ENCODE data around the gene CAPZB.

Gene CAPZB

DNA sequence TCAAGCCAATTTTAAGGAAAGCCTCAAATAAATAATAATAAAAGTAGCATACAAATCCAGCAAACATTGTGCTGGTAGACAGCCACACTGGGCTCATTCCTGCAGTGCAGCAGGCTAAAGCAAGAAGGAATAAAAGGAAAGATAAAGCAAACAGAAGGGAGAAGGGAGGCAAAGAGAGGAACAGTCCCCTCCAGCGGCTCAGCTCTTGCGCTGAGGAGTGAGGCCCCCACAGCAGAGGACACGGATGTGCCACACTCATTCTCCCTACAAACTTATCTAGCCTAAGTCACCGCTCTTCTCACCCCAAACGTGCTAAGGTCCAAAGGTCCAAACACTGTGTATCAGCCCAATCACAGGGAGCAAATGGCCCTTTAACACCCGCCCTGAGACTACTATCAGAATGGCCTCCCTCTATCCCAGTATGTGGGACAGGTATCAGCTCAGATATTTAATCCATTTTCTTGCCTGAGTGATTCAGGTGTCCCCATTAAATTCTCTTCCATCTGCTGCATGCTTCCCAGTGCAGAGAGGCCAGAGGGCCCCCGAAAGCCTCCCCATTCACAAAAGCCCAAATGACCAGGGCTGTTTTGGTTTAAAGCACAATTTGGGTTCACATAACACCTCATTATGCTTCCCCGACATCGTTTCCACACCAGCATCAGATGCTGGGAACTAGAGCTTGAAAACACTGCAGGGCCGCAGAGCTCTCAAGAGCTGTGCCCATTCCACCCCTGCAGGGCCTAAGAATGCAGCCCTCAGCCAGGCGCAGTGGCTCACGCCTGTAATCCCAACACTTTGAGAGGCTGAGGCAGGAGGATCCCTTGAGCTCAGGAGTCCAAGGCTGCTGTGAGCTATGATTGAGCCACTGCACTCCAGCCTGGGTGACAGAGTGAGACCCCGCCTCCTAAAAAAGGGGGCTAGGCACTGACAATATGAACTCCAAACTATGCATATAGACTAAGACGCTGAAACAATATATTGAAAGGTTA, 17.8 kb downstream of the CAPZB start:
- no peak for DNase-seq

DNA sequence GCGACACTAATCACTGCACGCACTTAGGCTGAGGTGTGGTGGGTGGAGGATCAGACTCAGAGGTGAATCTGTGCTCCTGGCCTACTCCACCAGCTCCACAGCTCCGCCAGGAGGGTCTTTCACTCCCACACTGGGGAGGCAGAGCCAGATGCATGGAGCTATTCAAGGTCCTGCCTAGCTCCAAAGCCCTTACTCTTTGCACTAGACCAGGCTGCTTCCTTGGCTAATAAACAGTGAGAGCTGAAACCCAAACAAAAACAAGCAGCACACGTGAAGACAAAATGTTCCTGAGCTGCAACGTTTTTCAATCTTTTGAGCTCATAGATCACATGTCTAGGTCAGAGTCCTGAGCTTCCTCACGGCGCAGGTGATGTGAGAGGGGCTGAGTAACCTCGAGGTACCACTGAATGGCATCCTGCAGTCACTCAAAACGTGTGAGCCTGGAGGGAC, 19.2 kb downstream of the CAPZB start:
- DNase-seq, result no peak

DNA sequence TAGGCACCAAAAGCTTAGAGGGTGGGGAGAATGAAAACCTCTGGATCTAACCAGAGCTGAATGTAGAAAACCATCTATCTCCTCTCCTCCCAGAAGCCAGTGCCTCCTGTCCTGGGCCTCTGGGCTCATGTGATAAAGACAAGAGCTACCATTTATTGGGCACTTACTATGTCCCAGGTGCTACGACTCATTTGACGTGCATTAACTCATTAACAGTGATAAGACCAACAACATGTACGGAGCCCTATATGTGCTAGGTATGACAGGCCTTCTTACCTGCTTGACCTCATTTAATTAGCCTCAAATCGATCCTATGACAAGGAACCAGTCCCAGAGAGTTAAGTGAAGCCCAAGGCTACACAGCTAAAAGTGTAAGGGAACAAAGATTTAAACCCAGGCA, 19.7 kb downstream of the CAPZB start:
- DNase-seq, result no peak

DNA sequence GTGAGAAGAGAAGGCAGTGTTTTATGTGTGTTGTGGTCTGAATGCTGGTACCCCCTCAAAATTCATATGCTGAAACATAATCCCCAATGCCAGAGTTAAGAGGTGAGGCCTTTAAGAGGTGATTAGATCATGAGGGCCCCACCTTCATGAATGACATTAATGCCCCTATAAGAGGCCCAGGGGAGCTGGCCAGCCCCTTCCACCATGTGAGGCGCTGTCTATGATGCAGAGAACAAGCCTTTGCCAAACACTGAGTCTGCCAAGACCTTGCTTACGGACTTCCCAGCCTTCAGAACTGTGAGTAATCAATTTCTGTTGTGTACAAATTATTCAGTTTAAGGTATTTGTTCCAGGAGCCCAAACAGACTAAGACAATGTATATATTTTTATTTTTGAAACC, 20.2 kb downstream of the CAPZB start:
- DNase-seq, result no peak

DNA sequence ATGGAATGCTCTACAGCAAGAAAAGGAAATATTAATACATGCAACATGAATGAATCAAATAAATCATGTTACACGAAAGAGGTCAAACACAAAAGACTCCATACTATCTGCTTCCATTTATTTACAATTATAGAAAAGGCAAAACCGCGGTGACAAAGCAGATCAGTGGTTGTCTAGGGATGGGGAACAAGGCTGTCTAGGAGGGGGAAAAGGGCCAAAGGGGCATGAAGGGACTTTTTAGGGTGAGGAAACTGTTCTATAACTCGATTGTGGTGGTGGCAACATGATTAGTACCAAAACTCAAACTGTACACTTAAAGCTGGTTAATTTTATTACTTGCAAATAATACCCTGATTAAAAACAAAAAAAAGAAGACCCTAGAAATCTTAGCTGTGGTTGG, 20.6 kb downstream of the CAPZB start:
- no peak for DNase-seq

DNA sequence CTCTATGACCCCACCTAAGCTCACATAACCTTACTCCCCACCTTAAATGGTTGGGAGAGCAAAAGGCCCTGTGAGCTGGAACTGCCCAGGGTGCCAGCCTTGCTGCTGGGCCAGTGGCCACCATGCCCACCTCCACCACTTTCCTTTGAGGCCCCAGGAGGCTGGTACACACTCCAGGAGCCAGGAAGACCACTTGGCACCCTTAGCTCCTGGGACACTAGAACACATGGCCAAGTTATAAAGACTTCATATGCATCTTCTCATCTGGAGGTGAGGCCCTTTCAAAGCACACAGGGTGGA, 21.9 kb downstream of the CAPZB start:
- DNase-seq, result no peak

DNA sequence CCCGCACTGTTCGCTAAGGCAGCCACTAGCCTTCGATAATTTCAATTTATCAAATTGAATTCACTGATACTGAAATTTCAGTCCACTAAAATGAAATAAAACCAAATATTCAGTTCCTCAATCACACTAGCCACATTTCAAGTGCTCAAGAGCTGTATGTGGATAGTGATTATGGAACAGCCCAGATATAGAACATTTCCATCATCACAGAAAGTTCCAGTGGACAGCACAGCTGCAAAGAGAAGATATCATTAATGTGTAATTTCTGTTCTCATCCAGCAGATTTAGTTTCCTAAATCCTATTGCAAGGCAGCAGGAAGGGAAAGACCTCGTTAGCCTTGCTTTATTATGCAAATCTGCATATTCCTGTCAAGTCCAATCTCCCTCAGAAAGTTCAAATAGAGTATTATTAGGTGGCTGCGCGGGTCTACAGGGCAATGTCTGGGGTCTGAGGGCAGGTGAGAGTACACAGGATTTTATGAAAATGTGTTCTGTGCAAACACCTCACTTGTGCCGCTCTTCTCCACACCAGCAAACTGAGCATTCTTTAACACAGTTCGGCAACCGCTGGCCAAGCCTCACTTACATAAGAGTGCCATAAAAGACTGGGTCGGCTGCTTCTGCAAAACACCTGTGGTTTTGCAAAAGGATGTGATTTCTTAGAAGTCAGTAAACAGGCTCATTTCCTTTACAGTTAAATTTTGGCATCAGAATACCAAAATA, 22.4 kb downstream of the CAPZB start:
- DNase-seq, result peak; percentile 52 to 58

DNA sequence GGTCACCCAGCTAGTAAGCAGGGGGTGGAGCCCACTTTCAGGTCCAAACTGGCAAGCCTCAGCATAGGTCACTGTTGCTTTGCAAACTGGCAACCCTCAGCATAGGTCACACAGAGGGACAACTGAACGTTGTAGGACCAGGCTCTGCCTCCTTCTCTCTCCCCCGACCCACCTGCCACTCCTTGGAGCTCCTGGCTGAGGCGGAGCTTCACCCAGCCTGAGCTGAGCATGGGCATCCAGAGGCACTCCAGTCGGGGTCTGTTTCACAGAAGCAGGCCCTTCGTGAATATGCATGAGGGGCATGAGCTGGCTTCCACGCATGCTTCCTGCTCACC, 24.2 kb downstream of the CAPZB start:
- DNase-seq, result no peak

DNA sequence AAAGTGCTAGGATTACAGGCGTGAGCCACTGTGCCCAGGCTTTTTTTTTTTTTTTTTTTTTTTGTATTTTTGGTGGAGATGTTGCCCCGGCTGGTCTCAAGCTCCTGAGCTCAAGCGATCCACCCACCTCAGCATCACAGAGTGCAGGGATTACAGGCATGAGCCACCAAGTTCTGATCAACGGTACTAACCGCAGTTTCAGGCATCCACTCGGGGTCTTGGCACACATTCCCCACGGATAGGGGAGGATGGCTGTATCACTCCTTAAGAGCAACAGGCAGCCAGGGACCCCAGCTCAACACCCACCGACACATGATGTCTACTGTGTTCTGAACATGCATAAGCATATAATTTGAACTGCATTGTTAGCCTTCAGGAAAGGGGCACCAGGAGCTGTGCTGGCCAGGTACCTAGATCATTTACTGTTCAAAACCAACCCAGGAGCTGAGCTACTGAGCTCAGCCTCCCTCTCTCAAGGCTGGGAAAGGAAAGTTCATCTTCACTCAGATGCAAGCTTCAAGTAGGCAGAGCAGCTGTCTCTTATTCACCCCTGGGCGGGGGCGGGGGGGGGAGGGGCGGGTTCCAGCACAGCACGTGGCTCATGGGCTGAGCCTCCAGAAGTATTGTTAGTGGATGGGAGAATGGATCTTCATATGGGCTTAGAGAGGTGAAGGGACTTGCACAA, 24.7 kb downstream of the CAPZB start:
- peak in 1 of 2 donors; percentile 42 for DNase-seq

DNA sequence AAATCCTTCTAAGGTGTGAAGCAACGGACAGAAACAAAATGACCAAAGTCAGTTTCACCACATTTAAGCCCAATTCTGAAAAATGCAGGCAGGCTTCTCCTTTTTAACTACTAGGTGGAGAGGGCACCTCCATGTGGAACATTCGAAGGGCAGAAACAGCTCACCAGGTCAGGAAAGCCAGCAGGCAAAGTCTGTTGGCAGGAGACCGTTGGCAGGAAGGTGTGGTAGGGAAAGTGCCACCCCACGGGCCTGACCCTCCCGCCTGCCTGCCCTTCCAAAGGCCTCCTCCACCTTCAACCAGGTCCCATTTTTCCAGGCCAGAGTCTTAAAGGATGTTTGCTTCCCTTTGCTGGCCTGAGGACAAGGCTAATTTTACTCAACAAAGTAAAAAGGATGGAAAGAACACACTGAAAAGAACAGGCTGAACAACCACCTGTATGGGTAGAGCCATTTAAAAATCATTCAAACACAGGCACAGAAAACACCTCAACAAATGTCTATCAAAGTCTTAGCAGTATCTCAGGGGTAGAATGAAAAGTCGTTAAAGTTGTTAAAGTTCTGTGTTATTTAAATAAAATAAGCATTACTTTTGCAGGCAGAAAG, 26.4 kb downstream of the CAPZB start:
- no peak for DNase-seq

DNA sequence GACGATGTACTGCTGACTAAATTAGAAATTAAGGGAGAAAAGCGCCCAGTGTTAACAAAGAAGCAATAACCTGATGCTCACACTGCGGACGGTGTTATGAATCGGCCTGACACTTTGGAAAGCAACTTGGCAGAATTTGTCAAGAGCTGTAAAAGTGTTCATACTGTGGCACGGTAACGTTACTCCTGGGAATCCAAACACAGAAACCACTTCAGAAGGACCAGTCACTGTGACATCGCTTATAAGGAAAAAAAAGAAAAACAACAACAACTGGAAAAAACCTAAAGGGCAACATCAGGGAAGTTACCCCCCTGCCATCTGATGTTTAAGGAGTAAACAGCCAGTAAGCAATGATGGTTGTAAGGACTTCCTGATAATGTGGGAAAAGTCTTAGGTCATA, 27.7 kb downstream of the CAPZB start:
- DNase-seq, result no peak

DNA sequence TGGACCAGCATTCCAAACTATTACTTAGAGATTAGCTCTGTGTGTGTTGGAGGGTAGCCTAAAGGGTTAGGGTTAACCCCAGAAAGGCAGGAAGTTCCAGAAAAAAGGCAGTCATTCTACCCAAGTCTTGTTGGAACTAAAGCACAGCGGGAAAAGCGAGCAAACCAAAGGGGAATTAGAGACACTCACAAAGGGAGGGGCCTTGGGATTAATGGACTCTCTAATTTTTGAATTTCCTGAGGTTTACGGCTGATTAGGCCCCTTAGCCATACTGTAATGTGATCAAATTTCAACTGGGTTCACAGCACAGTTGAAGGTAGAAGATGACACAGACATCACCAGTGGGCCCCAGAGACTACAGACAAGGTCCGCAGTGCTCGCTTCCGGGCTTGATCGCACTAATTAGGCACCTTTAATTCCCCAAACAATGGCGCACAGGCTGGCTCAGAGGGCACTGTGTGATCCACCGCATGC, 28.3 kb downstream of the CAPZB start:
- DNase-seq, result no peak

DNA sequence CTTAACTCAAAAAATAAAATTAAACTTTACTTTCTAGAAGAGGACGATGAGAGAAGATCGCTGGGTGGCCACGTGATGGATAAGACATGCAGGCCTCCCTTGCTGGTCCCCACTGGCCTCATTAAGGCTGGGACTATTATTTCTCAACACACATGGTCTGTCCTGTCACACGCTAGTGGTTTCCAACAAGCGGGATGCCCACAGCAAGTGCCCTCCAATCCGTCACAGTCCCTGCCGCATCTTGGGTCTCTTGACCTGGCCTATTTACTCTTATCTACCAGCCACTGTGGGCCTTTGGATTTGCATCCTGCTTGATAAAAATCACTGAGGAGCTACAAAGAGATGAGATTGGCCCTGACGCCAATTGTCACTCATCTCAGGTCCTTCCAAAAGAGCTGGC, 30.0 kb downstream of the CAPZB start:
- no peak for DNase-seq

DNA sequence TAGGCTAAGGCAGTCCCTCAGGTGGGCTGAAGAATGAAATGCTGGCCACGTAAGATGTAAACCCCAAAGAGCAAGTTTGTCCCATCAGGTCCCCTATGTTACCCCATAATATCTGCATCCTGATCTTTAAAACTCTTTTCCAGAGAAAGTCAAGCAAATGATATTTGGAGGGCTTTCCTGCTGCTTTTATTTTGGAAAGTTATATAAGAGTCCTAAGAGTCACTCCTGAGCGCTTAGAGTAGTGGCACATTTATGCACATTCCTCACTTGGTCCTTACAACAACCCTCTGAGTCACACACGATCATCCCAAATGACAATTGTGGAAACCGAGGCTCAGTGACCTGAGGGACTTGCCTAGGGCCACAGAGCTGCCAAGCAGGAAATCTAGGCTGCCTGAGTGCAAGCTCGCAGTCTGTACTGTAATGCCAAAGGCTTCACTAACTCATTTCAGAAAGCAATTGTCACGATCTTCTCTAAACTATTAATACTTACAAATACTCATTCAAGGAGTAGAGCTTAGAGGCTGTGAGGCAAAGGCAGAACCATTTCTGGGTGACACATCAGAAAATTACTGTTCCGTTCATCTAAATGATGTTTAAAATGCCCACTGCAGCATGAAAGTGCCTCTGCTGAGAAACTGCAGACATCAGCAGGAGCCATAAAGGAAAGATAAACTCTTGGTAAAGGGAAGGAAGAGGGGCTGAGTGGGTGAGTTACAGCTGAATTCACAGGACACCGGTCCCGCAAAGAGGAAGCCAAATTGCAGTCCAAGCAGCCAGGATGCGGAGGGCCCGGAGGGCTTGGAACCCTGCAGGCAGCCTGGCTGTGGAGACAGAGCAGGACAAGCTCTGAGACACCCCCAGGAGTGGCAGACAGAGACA, 30.8 kb downstream of the CAPZB start:
- DNase-seq, result no peak

DNA sequence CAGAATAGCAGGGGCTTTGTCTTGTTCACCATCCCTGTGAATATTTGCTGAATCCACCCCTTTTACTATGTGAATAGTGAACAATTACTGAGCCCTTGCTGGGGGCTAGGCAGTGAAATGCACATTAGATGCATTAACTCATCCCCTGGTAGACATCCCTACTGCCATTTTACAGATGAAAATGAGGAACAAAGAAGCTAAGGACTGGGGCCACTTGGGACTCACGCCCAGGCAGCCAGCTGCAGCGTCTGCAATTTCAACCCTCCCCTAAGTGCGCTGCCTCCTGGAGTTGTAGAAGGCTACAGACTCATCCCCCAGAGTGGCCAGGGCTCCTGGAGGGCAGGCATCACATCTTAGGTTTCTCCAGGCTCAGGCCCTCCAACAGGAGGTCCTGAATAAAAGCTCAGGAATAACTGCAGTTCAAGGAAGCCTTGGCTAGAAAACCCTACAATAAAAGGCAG, 31.6 kb downstream of the CAPZB start:
- DNase-seq, result no peak

DNA sequence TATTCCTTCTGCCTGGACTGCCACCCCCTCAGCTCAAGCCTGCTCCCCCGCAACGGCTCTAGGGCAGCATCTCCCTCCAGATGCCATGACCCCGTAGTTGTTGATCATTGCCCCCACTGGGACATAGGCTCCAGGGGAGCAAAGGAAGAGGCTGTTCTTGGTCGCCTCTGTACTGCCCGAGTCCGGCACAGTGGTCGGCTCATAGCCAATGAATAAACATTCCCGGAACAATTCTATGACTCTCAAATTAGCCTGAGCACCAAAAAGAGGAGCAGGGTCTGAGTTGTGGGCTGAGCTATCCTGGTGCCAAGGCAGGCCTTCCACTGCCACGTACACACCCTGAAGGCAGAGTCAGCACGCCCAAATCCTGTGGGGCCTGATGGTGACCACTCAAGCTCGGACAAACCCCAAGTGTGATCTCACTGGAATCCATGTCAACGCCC, 33.1 kb downstream of the CAPZB start:
- no peak for DNase-seq

DNA sequence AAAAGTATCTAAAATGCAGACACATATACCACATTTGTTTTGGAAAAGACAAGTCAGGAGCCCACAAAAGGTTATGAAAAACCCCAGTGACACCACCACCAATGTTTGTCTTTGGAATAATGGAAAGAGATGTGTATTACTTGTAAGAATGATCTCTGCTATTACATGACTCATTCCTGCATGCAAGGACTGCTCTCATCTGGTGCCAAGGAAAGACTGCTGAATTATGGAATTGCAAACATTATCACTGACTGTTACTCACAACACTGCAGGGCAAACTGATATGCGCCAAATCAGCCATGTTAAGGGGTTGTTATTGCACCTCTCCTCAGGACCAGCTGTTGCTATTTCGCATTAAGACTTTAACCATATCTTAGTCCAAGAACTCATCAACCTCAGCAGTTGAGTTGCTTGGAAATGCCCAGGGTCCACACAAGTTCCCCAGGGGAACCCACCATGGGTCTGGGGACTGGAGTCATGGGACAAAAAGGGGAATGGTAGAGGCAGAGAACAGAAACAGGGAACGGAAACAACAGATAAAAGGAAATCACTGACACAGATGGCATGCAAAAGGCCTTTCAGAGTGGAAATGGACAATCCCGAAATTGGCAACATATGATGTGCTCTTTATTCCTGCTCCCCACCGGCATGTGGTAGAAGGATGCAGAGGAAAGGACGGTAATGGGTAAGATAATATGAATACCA, 34.4 kb downstream of the CAPZB start:
- no peak for DNase-seq

DNA sequence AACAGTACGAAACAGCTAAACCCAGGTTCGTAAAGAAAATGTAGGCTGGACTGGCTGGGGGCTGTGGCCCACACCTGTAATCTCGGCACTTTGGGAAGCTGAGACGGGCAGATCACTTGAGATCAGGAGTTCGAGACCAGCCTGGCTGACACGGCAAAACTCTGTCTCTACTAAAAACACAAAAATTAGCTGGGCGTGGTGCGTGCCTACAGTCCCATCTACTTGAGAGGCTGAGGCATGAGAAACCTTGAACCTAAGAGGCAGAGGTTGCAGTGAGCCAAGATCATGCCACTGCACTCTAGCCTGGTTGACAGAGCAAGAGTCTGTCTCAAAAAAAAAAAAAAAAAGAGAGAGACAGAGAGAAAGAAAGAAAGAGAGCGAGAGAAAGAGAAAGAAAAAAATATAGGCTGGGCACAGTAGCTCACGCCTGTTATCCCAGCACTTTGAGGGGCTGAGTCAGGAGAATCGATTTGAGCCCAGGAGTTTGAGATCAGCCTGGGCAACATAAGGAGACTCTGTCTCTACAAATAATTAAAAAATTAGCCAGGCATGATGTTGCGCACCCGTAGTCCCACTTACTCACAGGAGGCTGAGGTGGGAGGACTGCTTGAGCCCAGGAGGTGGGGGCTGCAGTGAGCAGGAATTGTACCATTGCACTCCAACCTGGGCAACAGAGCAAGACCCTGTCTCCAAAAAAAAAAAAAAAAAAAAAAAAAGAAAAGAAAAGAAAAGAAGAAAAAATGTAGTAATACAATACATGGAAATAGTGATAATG, 35.7 kb downstream of the CAPZB start:
- no peak for DNase-seq

DNA sequence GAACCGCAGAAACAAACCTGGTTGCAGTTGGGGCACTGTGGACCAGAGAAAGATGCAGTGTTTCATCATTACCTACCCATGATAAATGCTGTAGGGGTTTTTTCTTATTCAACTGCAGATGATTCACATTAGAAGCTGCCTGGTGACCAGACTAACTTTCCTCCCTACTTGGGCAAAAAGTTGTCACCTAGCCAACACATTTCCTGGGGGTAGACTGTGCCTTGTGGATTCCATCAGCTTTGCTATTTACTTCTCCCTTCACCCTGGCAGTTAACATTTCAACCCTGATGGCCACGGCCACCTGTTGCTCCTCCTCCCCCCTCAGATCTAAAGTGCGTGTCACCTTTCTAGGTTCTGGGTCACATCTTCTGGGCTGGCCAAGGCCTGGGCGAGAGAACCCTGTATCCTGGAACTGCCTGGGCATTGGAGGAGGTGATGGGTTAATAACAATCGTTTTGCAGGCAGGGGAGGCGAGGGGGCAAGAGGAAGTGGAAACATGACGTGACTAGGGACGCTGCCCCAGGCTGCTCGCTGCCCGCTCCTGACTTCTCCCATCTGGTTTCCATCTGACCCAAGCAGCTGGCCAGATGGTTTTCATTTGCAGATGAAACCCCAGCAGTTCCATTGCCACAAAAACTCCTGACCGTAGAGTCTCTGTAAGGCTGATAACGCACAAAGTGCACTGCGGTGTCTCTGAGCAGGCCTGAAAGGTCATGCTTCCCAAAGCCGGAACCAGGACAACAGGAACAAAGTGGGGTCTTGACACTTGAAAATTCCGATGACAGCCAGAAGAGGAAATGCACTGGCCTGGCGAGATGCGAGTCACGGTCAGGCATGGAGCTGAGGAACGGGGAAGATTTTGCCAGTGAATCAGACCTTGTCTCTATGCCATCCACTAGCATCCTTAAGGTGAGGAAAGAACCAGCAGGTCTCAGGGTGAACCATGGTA, 36.6 kb downstream of the CAPZB start:
- DNase-seq, result peak in 1 of 2 donors; percentile 36
